SK-N-SH treated with all-trans-retinoic acid at 6 μM for 48 hours (cell line): ENCODE results near the gene FAM110A.

Experiments
- ARNTL ChIP-seq: fragments of 450-650 bp; formaldehyde crosslinking; IDR thresholded peaks from 2 replicates; pipeline ENCODE4 v1.5.0; 2020; ENCODE audit warnings: low read depth, mild to moderate bottlenecking, moderate library complexity, borderline replicate concordance
- CSDC2 ChIP-seq: fragments of 250-450 bp; sonication (Bioruptor Pico); IDR thresholded peaks from 2 replicates; pipeline ENCODE4 v1.5.0; 2020; ENCODE audit warnings: mild to moderate bottlenecking, moderate library complexity
- ESRRG ChIP-seq: fragments of 250-450 bp; sonication (Bioruptor Pico); IDR thresholded peaks from 2 replicates; pipeline ENCODE4 v1.6.1; 2021; ENCODE audit warnings: mild to moderate bottlenecking
- PATZ1 ChIP-seq: fragments of 250-450 bp; sonication (Bioruptor Pico); IDR thresholded peaks from 2 replicates; pipeline ENCODE4 v1.8.0; 2020; ENCODE audit warnings: mild to moderate bottlenecking, moderate library complexity, borderline replicate concordance
- POU6F1 ChIP-seq: fragments of 250-450 bp; sonication (Bioruptor Pico); IDR thresholded peaks from 2 replicates; pipeline ENCODE4 v1.8.0; 2021; ENCODE audit warnings: low read depth, mild to moderate bottlenecking, moderate library complexity, borderline replicate concordance
- PPARA ChIP-seq: fragments of 250-450 bp; sonication (Bioruptor Pico); IDR thresholded peaks from 2 replicates; pipeline ENCODE4 v1.5.0; 2020; ENCODE audit warnings: mild to moderate bottlenecking, borderline replicate concordance
- RARB ChIP-seq: fragments of 250-450 bp; sonication (Bioruptor Pico); IDR thresholded peaks from 2 replicates; pipeline ENCODE4 v1.8.0; 2021; ENCODE audit warnings: mild to moderate bottlenecking, moderate library complexity
- ZFP30 ChIP-seq: fragments of 450-650 bp; formaldehyde crosslinking; IDR thresholded peaks from 2 replicates; pipeline ENCODE4 v1.5.0; 2022; ENCODE audit warnings: mild to moderate bottlenecking, moderate library complexity
- ZNF70 ChIP-seq: fragments of 450-650 bp; formaldehyde crosslinking; IDR thresholded peaks from 2 replicates; pipeline ENCODE4 v1.5.0; 2020; ENCODE audit warnings: mild to moderate bottlenecking, moderate library complexity
- ZNF8 ChIP-seq: fragments of 450-650 bp; formaldehyde crosslinking; IDR thresholded peaks from 2 replicates; pipeline ENCODE4 v1.5.0; 2020; ENCODE audit warnings: mild to moderate bottlenecking, moderate library complexity

- TF ChIP-seq POU6F1 (CRISPR knock-in tag) (no peak), CSDC2 (CRISPR knock-in tag) (no peak), ESRRG (CRISPR knock-in tag) (no peak), ZFP30 (CRISPR knock-in tag) (no peak), PPARA (CRISPR knock-in tag) (no peak), ZNF8 (no peak), ZNF70 (CRISPR knock-in tag) (no peak), PATZ1 (CRISPR knock-in tag) (no peak), RARB (CRISPR knock-in tag) (no peak), ARNTL (CRISPR knock-in tag) (no peak)
These were observed 34.8 kb downstream of the FAM110A start for GRCh38 chr20:868279-868678.
